K562 (cell line): ENCODE data around the gene CSF3. TPM values are rescaled to one million over a fixed set of nuclear protein-coding genes. Genes with fewer than 3 reads are reported as not detected.

Experiments
- BRD4 ChIP-seq: fragments of 200-600 bp; sonication (generic); IDR thresholded peaks from 2 replicates; pipeline ENCODE4 v1.6.1; 2017; ENCODE audit warnings: inconsistent platforms
- ETS2 ChIP-seq: IDR thresholded peaks from 2 replicates; pipeline ENCODE4 v1.6.1; 2016; ENCODE audit warnings: borderline replicate concordance, missing genetic modification characterization, mild to moderate bottlenecking, moderate library complexity, missing compliant biosample characterization; ENCODE audit not compliant: poor library complexity, severe bottlenecking
- HOXB6 ChIP-seq: fragments of 250-450 bp; sonication (Bioruptor Pico); IDR thresholded peaks from 2 replicates; pipeline ENCODE4 v1.5.1; 2022; ENCODE audit warnings: mild to moderate bottlenecking, borderline replicate concordance
- KAT2B ChIP-seq: IDR thresholded peaks from one replicate; pipeline ENCODE4 v1.6.1; 2012; ENCODE audit warnings: low read depth, mild to moderate bottlenecking, control low read depth, inconsistent platforms, low read length, moderate library complexity
- MTA3 ChIP-seq: fragments of 450-650 bp; formaldehyde crosslinking; IDR thresholded peaks from 2 replicates; pipeline ENCODE4 v1.6.1; 2017; ENCODE audit warnings: mild to moderate bottlenecking, borderline replicate concordance
- NR1H2 ChIP-seq: sonication (generic); formaldehyde crosslinking; IDR thresholded peaks from 2 replicates; pipeline ENCODE4 v1.4.0; 2020; ENCODE audit warnings: mild to moderate bottlenecking, missing genetic modification reagents
- NRF1 ChIP-seq, 2 experiments: fragments of 450-650 bp; IDR thresholded peaks in 1 of 2; conservative IDR thresholded peaks in 1 of 2; 2 replicates each; pipeline ENCODE4 v1.6.1; 2014; ENCODE audit warnings: mild to moderate bottlenecking in 2 of 2
- PML ChIP-seq: IDR thresholded peaks from 2 replicates; pipeline ENCODE4 v1.6.1; 2012; ENCODE audit warnings: low read length, inconsistent platforms
- PPARD ChIP-seq: fragments of 250-450 bp; sonication (Bioruptor Pico); IDR thresholded peaks from 2 replicates; pipeline ENCODE4 v1.8.0; 2022; ENCODE audit warnings: inconsistent platforms, mild to moderate bottlenecking, moderate library complexity
- RBM34 ChIP-seq: fragments of 200-400 bp; formaldehyde crosslinking; IDR thresholded peaks from 2 replicates; pipeline ENCODE4 v1.6.1; 2018; ENCODE audit warnings: low read length, borderline replicate concordance; ENCODE audit not compliant: insufficient read depth
- SIRT6 ChIP-seq: IDR thresholded peaks from one replicate; pipeline ENCODE4 v1.6.1; 2012; ENCODE audit warnings: low read depth, mild to moderate bottlenecking, control low read depth, inconsistent platforms, low read length, moderate library complexity
- SRSF7 ChIP-seq: fragments of 200-400 bp; formaldehyde crosslinking; optimal IDR thresholded peaks from 2 replicates; pipeline ENCODE3; 2017; ENCODE audit warnings: mild to moderate bottlenecking, low read depth, low read length
- ZNF184 ChIP-seq: sonication (generic); formaldehyde crosslinking; IDR thresholded peaks from 2 replicates; pipeline ENCODE4 v1.5.0; 2020; ENCODE audit warnings: missing genetic modification reagents
- ZNF785 ChIP-seq: fragments of 250-450 bp; sonication (Bioruptor Pico); IDR thresholded peaks from 2 replicates; pipeline ENCODE4 v1.4.0; 2020; ENCODE audit warnings: mild to moderate bottlenecking
- ZNF830 ChIP-seq: fragments of 250-450 bp; sonication (Bioruptor Pico); IDR thresholded peaks from 2 replicates; pipeline ENCODE4 v1.5.0; 2021; ENCODE audit warnings: mild to moderate bottlenecking
- polyA plus RNA-seq, 8 experiments: library from polyadenylated mRNA; depleted of rRNA in 4 of 8; stranded (reverse) in 5 of 8; unstranded in 3 of 8; fragments of >200 nt; fragmentation: Nextera tagmentation in 2 of 8; fragmentation: Illumina TruSeq in 1 of 8; extraction: Ambion mirVana in 2 of 8; extraction: Trizol in 1 of 8; gene quantifications; 2 replicates each; pipeline versions ENCODE4 v1.2.1 to v1.2.3, GENCODE V29; 2011 to 2014; ENCODE audit warnings: inconsistent platforms in 1 of 8, missing spikeins in 1 of 8
- total RNA-seq, 7 experiments: library from RNA; depleted of rRNA in 6 of 7; stranded (reverse); fragments of >200 nt in 6 of 7; fragmentation: Illumina TruSeq in 2 of 7; extraction: Trizol in 2 of 7; gene quantifications; 2 replicates each; pipeline versions ENCODE4 v1.2.1 to v1.2.3, GENCODE V29; 2011 to 2021; ENCODE audit warnings: low replicate concordance in 1 of 7
- TF ChIP-seq, protein P1 (sequence below): fragments of 250-450 bp; sonication (Bioruptor Pico); IDR thresholded peaks from 2 replicates; pipeline ENCODE4 v1.4.0; 2020
- TF ChIP-seq, protein P2 (sequence below): fragments of 250-450 bp; sonication (Bioruptor Pico); IDR thresholded peaks from 2 replicates; pipeline ENCODE4 v1.5.0; 2022; ENCODE audit warnings: mild to moderate bottlenecking
- TF ChIP-seq, protein P3 (sequence below): sonication (generic); formaldehyde crosslinking; IDR thresholded peaks from 2 replicates; pipeline ENCODE4 v1.8.0; 2022; ENCODE audit warnings: mild to moderate bottlenecking, missing genetic modification reagents
- TF ChIP-seq, protein P4 (sequence below): fragments of 250-450 bp; sonication (Bioruptor Pico); IDR thresholded peaks from 2 replicates; pipeline ENCODE4 v1.8.0; 2021; ENCODE audit warnings: mild to moderate bottlenecking, moderate library complexity
- TF ChIP-seq, protein P5 (sequence below), 2 experiments: fragments of 250-450 bp in 1 of 2; fragments of 450-650 bp in 1 of 2; sonication (Bioruptor Pico) in 1 of 2; IDR thresholded peaks; 2 replicates each; pipeline versions ENCODE4 v1.6.1 to v1.8.0; 2016 to 2021; ENCODE audit warnings: mild to moderate bottlenecking in 2 of 2, moderate library complexity in 2 of 2, missing compliant biosample characterization in 1 of 2, missing genetic modification characterization in 1 of 2
- TF ChIP-seq, protein P6 (sequence below): sonication (generic); formaldehyde crosslinking; IDR thresholded peaks from 2 replicates; pipeline ENCODE4 v1.8.0; 2022; ENCODE audit warnings: missing genetic modification reagents, mild to moderate bottlenecking, borderline replicate concordance

CSF3 gene
- total and polyA plus RNA-seq, 9 of the 15 experiments (the other 6 are each of a cell fraction or from before 2014, with no cell fraction given): 0.19 TPM; not detected in 8

DNA sequence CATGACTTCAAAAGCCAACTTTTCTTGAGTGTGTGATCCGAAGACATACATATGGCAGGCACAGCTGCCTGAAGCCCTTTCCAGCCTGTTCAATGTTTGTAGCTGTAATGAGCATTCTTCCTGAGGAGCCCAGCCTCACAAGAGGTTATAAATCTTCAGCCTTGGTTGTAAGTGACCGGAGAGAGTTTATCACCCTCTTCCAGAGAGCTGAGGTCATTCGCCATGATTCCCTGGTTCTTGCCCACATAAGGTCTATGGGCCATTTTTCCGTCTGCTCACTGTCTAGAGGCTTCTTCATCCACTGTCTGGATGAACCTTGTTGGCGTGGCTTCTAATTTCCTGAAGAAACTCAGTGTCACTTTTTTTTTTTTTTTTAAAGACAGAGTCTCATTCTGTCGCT lies 9.7 kb upstream of the CSF3 start (continued):
- TF ChIP-seq ZNF830: no peak
- TF ChIP-seq, protein P1, sequence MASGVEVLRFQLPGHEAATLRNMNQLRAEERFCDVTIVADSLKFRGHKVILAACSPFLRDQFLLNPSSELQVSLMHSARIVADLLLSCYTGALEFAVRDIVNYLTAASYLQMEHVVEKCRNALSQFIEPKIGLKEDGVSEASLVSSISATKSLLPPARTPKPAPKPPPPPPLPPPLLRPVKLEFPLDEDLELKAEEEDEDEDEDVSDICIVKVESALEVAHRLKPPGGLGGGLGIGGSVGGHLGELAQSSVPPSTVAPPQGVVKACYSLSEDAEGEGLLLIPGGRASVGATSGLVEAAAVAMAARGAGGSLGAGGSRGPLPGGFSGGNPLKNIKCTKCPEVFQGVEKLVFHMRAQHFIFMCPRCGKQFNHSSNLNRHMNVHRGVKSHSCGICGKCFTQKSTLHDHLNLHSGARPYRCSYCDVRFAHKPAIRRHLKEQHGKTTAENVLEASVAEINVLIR: no peak
- no peak for TF ChIP-seq ZNF785
- TF ChIP-seq, protein P2, sequence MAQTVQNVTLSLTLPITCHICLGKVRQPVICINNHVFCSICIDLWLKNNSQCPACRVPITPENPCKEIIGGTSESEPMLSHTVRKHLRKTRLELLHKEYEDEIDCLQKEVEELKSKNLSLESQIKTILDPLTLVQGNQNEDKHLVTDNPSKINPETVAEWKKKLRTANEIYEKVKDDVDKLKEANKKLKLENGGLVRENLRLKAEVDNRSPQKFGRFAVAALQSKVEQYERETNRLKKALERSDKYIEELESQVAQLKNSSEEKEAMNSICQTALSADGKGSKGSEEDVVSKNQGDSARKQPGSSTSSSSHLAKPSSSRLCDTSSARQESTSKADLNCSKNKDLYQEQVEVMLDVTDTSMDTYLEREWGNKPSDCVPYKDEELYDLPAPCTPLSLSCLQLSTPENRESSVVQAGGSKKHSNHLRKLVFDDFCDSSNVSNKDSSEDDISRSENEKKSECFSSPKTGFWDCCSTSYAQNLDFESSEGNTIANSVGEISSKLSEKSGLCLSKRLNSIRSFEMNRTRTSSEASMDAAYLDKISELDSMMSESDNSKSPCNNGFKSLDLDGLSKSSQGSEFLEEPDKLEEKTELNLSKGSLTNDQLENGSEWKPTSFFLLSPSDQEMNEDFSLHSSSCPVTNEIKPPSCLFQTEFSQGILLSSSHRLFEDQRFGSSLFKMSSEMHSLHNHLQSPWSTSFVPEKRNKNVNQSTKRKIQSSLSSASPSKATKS (CRISPR knock-in tag): no peak
- no peak for TF ChIP-seq RBM34
- 0 out of 2 replicates have a peak, but pooled peaks have one; percentile 26 for TF ChIP-seq PML
- no peak for TF ChIP-seq NR1H2 (CRISPR knock-in tag)
- TF ChIP-seq PPARD: no peak
- TF ChIP-seq ETS2 (tag): no peak
- TF ChIP-seq, protein P3, sequence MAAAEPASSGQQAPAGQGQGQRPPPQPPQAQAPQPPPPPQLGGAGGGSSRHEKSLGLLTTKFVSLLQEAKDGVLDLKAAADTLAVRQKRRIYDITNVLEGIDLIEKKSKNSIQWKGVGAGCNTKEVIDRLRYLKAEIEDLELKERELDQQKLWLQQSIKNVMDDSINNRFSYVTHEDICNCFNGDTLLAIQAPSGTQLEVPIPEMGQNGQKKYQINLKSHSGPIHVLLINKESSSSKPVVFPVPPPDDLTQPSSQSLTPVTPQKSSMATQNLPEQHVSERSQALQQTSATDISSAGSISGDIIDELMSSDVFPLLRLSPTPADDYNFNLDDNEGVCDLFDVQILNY (CRISPR knock-in tag): no peak
- no peak for TF ChIP-seq MTA3
- no peak for TF ChIP-seq SIRT6
- TF ChIP-seq KAT2B: no peak
- TF ChIP-seq, protein P4, sequence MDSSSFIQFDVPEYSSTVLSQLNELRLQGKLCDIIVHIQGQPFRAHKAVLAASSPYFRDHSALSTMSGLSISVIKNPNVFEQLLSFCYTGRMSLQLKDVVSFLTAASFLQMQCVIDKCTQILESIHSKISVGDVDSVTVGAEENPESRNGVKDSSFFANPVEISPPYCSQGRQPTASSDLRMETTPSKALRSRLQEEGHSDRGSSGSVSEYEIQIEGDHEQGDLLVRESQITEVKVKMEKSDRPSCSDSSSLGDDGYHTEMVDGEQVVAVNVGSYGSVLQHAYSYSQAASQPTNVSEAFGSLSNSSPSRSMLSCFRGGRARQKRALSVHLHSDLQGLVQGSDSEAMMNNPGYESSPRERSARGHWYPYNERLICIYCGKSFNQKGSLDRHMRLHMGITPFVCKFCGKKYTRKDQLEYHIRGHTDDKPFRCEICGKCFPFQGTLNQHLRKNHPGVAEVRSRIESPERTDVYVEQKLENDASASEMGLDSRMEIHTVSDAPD (CRISPR knock-in tag): no peak
- TF ChIP-seq HOXB6 (CRISPR knock-in tag): no peak
- TF ChIP-seq BRD4: no peak
- TF ChIP-seq, protein P5, sequence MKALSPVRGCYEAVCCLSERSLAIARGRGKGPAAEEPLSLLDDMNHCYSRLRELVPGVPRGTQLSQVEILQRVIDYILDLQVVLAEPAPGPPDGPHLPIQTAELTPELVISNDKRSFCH (CRISPR knock-in tag; IDR thresholded peaks at IDR 0.05): no peak
- TF ChIP-seq, protein P5 (tag; IDR thresholded peaks at IDR 0.05): no peak
- TF ChIP-seq ZNF184 (CRISPR knock-in tag): no peak
- no peak for TF ChIP-seq NRF1 (conservative IDR thresholded peaks at IDR 0.05 in 1 of 2, IDR thresholded peaks at IDR 0.05 in 1 of 2)
- TF ChIP-seq SRSF7: no peak
- TF ChIP-seq, protein P6, sequence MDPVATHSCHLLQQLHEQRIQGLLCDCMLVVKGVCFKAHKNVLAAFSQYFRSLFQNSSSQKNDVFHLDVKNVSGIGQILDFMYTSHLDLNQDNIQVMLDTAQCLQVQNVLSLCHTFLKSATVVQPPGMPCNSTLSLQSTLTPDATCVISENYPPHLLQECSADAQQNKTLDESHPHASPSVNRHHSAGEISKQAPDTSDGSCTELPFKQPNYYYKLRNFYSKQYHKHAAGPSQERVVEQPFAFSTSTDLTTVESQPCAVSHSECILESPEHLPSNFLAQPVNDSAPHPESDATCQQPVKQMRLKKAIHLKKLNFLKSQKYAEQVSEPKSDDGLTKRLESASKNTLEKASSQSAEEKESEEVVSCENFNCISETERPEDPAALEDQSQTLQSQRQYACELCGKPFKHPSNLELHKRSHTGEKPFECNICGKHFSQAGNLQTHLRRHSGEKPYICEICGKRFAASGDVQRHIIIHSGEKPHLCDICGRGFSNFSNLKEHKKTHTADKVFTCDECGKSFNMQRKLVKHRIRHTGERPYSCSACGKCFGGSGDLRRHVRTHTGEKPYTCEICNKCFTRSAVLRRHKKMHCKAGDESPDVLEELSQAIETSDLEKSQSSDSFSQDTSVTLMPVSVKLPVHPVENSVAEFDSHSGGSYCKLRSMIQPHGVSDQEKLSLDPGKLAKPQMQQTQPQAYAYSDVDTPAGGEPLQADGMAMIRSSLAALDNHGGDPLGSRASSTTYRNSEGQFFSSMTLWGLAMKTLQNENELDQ (CRISPR knock-in tag): no peak
